Lung (tissue), 12 donors: ENCODE results near the gene DTWD1. TPM values are rescaled to one million over a fixed set of nuclear protein-coding genes. Genes with fewer than 3 reads are reported as not detected.
"Not testable (repeated sequence)": the region's sequence is repeated elsewhere in the genome, so short reads cannot be mapped to it uniquely, and the experiment has no call there.

Source experiments
- ATAC-seq: fragments of 200-7000 bp; cut with Tn5 transposase; one replicate; pipeline ENCODE4 v1.9.1; 2020; ENCODE audit warnings: moderate number of reproducible peaks; ENCODE audit not compliant: insufficient read depth, low FRiP score
- DNase-seq, 3 donors: peaks; one replicate each; pipeline ENCODE4 v3.0.0-alpha.2; 2013 to 2017
- H3K27ac ChIP-seq, 2 donors: one replicate each; pipeline ENCODE4 v1.5.1; 2013; ENCODE audit warnings: mild to moderate bottlenecking in 2 of 2, moderate library complexity in 2 of 2, control low read depth in 1 of 2, inconsistent platforms in 1 of 2, low read depth in 1 of 2, low read length in 1 of 2
- H3K27me3 ChIP-seq, 3 donors: one replicate each; pipeline ENCODE4 v1.5.1; 2013; ENCODE audit warnings: low read length in 2 of 3; ENCODE audit not compliant: control insufficient read depth in 3 of 3, insufficient read depth in 3 of 3
- H3K36me3 ChIP-seq, 4 donors: one replicate each; pipeline ENCODE4 v1.5.1; 2013; ENCODE audit warnings: low read length in 4 of 4, mild to moderate bottlenecking in 1 of 4, moderate library complexity in 1 of 4; ENCODE audit not compliant: control insufficient read depth in 4 of 4, insufficient read depth in 4 of 4
- H3K4me1 ChIP-seq, 5 donors: one replicate each; pipeline ENCODE4 v1.5.1; 2013; ENCODE audit warnings: low read length in 5 of 5, mild to moderate bottlenecking in 2 of 5, moderate library complexity in 1 of 5; ENCODE audit not compliant: control insufficient read depth in 5 of 5, insufficient read depth in 5 of 5
- H3K4me3 ChIP-seq: one replicate; pipeline ENCODE4 v1.5.1; 2013; ENCODE audit warnings: mild to moderate bottlenecking, control low read depth, moderate library complexity
- H3K9ac ChIP-seq, 2 donors: one replicate each; pipeline ENCODE4 v1.5.1; 2013; ENCODE audit warnings: low read length in 2 of 2, control low read depth in 1 of 2; ENCODE audit not compliant: insufficient read depth in 1 of 2
- H3K9me3 ChIP-seq, 4 donors: one replicate each; pipeline ENCODE4 v1.5.1; 2013; ENCODE audit warnings: low read length in 3 of 4, mild to moderate bottlenecking in 1 of 4, moderate library complexity in 1 of 4; ENCODE audit not compliant: control insufficient read depth in 4 of 4, insufficient read depth in 3 of 4
- CTCF ChIP-seq: IDR thresholded peaks from 2 replicates; pipeline ENCODE4 v1.5.1; 2012; ENCODE audit warnings: mild to moderate bottlenecking; ENCODE audit errors: control extremely low read depth, extremely low read depth
- WGBS, 2 donors: extraction: QIAGEN DNeasy Blood & Tissue Kit; methylation state at CpG; one replicate each; pipeline ENCODE4 v1.1.7; 2013; 5-methylcytosine and 5-hydroxymethylcytosine counted together
- polyA plus RNA-seq, 2 donors: library from polyadenylated mRNA; stranded (reverse); fragments of 200-250 nt; gene quantifications; one replicate each; pipeline ENCODE4 v1.2.1, GENCODE V29; 2013
- total RNA-seq, 2 donors: library from RNA; depleted of rRNA in 1 of 2; stranded (reverse); fragments of >200 nt in 1 of 2; gene quantifications; one replicate each; pipeline ENCODE4 v1.2.1, GENCODE V29; 2014 to 2021
- donor health status: control.
- donor health status: control.
- donor health status: Bipolar disorder and iron deficiency.
- donor health status: healthy.
- donor health status: DM: yes; HTN: yes; CAD: no.

DTWD1 gene
- total and polyA plus RNA-seq, 4 donors = 14.2 to 44.1 (median 21.6) TPM

GRCh38 chr15:49610157-49610918 is 10.5 kb upstream of the DTWD1 start:
- TF ChIP-seq CTCF = no peak
- 90 to 95% methylated on average over 2 of the region's 2 CpGs for WGBS, 2 donors
- Histone ChIP-seq H3K36me3 (peaks cover 0 to 13% (median 8%) of the 10 kb centered on the region in 4 donors), H3K27me3 (no peaks in the 10 kb centered on the region), H3K9me3 (peaks cover 0 to 4% (median 0%) of the 10 kb centered on the region in 4 donors), H3K4me1 (peaks cover 0 to 5% (median 0%) of the 10 kb centered on the region in 5 donors), H3K9ac (no peak overlapping the region), H3K27ac (no peak overlapping the region), H3K4me3 (no peak overlapping the region)
- DNase-seq (peak in 2 of 3 donors; percentile 50 to 71), ATAC-seq (no peak)

- not testable (repeated sequence) for H3K27ac ChIP-seq, ATAC-seq, DNase-seq, H3K9ac ChIP-seq, H3K4me1 ChIP-seq, H3K27me3 ChIP-seq, H3K9me3 ChIP-seq, H3K4me3 ChIP-seq
- H3K36me3 ChIP-seq = peaks cover 0 to 10% (median 3%) of the 10 kb centered on the region in 4 donors
- 93 to 98% methylated on average over 3 of the region's 3 CpGs for WGBS, 2 donors
Observed at GRCh38 chr15:49612240-49612639, 8.6 kb upstream of the DTWD1 start.

DNA sequence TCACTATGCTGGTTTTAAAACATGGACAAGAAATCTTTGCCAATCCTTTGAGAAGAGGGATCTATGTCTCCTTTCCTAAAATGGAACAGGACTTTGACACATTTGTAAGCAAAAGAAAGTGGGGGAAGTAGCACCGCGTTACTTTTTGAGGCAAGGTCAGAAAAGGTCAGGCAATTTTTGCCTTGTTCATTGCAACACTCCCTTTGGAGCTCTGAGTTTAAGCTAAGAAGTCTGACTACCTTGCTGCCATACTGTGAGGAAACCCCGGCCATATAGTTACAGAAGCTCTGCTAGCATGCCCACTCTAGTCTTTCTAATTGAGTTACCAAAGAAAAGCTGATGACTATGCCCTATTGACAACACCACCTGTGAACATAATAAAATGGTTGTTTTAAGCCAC is 1.6 kb upstream of the DTWD1 start:
- no peak for TF ChIP-seq CTCF
- Histone ChIP-seq H3K27me3 (no peaks in the 10 kb centered on the region), H3K36me3 (peaks cover 0 to 10% (median 2%) of the 10 kb centered on the region in 4 donors), H3K27ac (no peak overlapping the region), H3K4me3 (no peak overlapping the region), H3K9me3 (no peaks in the 10 kb centered on the region), H3K4me1 (peaks cover 2 to 23% (median 13%) of the 10 kb centered on the region in 5 donors), H3K9ac (no peak overlapping the region)
- 84% methylated on average over 3 of the region's 3 CpGs for WGBS, 2 donors
- DNase-seq (no peak), ATAC-seq (no peak)

- TF ChIP-seq CTCF = no peak
- Histone ChIP-seq H3K36me3 (peaks cover 0 to 5% (median 0%) of the 10 kb centered on the region in 4 donors), H3K4me3 (no peak overlapping the region), H3K4me1 (peaks cover 2 to 23% (median 13%) of the 10 kb centered on the region in 5 donors), H3K9ac (peak overlapping the region; percentile 91 to 95), H3K27ac (peak overlapping the region; percentile 96 to 99), H3K27me3 (no peaks in the 10 kb centered on the region), H3K9me3 (no peaks in the 10 kb centered on the region)
- DNase-seq (peak in 2 of 3 donors; percentile 76 to 80), ATAC-seq (no peak)
- WGBS, 2 donors = 1% methylated on average over 6 of the region's 6 CpGs
Observed at GRCh38 chr15:49620199-49620598, 649 bp upstream of the DTWD1 start.
